HG02973 (cell line): ENCODE measurements around the gene RUSF1.
A peak's percentile ranks its signal among the peaks of the same experiment; 100 is the strongest.
"Not testable (repeated sequence)": the region's sequence is repeated elsewhere in the genome, so short reads cannot be mapped to it uniquely, and the experiment has no call there.

Experiments
- ATAC-seq: cut with Tn5 transposase; IDR thresholded peaks from one replicate; pipeline ENCODE4 v1.9.1; 2021; ENCODE audit warnings: moderate library complexity; ENCODE audit not compliant: unreplicated experiment

RUSF1 gene

DNA sequence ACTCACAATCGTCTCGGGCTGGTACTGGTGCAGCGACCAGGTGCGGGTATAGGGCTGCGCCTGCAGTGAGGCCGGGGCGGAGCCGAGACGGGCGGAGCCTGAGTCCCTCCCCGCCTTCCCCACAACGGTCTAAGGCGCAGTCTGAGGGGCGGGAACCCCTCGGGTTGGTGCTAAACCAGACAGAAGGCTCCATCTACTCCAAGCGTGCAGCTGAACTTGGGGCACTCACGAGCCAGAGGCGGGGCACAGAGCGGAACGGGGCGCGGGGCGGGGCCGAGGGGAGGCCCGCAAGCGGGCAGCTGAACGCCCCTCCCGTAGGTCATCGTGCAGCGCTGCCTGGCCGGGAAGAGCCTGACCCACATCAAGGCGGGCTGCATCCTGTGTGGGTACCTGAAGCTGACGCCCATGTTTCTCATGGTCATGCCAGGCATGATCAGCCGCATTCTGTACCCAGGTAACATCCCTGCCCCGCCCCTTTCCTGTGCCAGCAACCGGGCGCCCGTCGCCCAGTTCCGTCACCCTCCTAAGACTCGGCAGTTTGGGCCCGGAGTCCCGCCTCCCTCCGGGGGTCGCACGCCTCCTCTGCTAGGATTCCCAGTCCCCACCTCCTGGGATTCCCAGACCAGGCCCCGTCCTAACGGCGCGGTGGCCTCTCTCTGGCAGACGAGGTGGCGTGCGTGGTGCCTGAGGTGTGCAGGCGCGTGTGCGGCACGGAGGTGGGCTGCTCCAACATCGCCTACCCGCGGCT is 20.3 kb downstream of the RUSF1 start:
- peak; percentile 81 for ATAC-seq

DNA sequence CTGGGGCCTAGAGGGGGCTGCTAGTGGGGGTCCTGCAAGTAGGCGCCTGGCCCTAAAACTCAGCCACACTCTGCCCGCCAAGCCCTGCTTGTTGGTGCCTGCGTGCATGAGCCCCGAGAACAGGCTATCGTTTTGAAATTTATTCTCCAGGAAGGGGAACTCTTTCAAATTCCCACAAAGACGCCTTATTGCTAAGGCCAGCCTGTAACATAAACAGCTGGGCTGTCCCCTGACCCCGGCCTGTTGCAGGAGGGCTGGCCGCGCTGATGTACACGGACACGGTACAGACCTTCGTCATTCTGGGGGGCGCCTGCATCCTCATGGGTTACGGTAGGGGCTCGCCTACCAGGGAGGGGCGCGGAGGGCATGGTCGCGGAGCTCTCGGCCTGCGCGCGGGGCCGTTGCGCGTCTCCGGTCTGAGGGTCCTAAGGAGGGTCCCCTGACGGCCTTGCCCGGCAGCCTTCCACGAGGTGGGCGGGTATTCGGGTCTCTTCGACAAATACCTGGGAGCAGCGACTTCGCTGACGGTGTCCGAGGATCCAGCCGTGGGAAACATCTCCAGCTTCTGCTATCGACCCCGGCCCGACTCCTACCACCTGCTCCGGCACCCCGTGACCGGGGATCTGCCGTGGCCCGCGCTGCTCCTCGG is 21.0 kb downstream of the RUSF1 start:
- no peak for ATAC-seq

DNA sequence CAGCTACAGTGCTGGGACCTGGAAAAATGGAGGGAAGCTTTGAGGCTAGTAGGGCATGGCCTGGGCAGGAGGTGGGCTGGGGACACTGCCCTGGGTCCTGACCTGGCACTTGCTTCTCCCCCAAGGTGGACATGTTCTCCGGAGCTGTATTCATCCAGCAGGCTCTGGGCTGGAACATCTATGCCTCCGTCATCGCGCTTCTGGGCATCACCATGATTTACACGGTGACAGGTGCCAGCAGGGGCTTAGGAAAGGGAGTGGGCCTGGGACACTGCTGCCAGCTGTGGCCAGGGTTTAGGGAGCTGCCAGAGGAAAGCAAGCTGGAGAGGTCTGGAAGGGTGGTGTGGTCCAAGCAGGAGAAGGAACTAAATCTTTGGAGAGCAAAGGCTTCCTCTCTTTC is 22.1 kb downstream of the RUSF1 start:
- no peak for ATAC-seq

DNA sequence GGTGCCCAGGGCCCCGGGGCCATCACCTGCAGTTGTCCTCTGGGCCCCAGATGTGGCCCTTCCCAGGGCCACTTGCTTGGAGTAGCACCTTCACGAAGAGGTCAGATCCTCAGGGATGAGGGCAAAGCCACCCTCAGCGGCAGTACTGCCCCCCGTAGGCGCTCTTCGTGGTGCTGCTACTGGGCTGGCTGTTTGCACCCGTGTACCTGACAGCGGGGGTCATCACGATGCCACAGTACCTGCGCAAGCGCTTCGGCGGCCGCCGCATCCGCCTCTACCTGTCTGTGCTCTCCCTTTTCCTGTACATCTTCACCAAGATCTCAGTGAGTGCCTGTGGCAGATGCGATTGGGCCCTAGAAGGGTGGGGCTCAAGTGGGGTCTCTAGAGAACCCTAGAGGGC is 22.6 kb downstream of the RUSF1 start:
- ATAC-seq: no peak

DNA sequence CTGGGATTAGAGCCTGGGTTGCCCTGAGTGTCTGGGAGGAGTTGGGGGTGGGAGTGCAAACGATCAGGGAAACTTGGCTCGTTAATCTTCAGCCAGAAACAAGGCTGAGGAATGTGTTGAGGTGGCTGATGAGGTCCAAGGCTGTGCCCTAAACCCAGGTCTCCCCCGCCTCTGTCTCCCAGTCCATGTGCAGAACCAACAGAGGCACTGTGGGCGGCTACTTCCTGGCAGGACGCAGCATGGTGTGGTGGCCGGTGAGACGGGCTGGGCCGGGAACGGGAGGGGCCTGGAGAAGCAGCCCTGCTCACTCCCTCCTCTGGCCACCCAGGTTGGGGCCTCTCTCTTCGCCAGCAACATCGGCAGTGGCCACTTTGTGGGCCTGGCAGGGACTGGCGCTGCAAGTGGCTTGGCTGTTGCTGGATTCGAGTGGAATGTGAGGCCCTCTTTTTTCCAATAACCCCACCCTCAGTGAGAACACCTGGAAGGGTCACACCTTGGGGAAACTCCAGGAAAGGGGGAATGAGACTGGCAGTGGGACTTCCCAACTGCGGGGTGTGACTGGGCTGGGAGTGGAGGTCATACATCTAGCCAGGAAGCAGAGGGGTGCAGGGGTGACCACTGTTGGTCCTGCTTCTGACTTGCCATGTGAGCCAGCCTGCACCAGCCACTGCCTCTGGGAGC is 23.6 kb downstream of the RUSF1 start:
- no peak for ATAC-seq

DNA sequence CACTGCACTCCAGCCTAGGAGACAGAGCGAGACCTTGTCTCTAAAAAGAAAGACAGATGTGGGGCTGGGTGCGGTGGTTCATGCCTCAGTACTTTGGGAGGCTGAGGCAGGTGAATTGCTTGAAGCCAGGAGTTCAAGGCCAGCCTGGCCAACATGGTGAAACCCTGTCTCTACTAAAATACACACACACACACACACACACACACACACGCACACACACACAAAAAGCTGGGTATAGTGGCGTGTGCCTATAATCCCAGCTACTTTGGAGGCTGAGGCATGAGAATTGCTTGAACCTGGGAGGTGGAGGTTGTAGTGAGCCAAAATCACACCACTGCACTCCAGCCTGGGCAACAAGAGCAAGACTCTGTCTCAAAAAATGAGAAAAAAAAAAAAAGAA is 24.1 kb downstream of the RUSF1 start:
- ATAC-seq: not testable (repeated sequence)

- ATAC-seq: no peak
Measured at GRCh38 chr16:31483081-31483480, 25.1 kb downstream of the RUSF1 start, which contains the start of gene SLC5A2. Gene SLC5A2, plus strand, starts transcription at chr16:31483123. Its CDS starts 14 bp downstream, at chr16:31483137.

DNA sequence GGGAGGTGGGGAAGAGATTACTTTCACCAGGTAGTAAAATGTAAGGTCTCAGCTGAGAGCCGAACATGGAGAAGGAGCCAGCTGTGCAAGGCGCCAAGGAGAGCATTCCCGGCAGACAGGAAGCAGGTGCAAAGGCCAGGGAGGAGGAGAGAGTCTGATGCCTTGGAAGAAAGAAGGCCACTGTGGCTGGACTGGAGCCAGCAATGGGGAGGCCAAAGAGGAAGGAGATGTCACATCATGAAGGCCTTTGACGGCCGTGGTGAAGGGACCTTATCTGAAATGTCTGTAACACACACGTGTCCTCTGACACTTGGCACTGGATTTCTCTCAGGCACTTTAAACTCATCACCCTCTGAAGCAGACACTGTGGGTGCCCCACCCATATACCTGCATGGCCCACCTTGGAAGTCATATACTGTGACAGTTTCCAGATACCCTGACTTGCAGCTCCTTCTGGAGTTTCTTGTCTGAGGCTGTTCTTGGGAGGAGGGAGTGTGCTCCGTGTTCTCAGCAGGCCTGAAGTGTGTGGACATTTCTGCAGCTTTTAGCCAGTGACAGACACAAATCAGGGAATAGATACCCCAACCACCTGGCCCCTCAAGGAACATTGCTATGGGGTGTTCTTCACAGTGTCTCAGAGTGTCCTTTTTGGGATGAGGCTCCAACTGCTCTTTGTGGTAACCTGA is 27.2 kb downstream of the RUSF1 start:
- no peak for ATAC-seq

DNA sequence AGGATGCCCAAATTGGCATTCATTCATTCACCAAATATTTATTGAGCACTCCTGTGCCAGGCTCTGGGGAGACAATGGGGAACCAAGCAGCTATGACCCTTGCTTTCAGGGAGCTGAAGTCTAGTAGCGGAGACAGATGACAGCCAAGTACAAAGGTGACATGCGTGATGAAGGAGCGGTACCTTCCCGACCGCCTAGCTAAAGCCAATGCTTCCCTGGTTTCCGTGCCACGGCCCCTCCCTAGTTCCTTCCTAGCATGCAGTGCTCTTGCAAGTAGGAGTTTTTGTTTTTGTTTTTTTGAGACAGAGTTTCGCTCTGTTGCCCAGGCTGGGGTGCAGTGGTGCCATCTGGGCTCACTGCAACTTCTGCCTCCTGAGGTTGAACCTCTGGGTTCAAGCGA is 28.4 kb downstream of the RUSF1 start:
- ATAC-seq: no peak

GRCh38 chr16:31478956-31479355 is 29.2 kb downstream of the RUSF1 start:
- ATAC-seq: no peak

GRCh38 chr16:31477220-31478216 is 30.7 kb downstream of the RUSF1 start:
- peak; percentile 33 for ATAC-seq

DNA sequence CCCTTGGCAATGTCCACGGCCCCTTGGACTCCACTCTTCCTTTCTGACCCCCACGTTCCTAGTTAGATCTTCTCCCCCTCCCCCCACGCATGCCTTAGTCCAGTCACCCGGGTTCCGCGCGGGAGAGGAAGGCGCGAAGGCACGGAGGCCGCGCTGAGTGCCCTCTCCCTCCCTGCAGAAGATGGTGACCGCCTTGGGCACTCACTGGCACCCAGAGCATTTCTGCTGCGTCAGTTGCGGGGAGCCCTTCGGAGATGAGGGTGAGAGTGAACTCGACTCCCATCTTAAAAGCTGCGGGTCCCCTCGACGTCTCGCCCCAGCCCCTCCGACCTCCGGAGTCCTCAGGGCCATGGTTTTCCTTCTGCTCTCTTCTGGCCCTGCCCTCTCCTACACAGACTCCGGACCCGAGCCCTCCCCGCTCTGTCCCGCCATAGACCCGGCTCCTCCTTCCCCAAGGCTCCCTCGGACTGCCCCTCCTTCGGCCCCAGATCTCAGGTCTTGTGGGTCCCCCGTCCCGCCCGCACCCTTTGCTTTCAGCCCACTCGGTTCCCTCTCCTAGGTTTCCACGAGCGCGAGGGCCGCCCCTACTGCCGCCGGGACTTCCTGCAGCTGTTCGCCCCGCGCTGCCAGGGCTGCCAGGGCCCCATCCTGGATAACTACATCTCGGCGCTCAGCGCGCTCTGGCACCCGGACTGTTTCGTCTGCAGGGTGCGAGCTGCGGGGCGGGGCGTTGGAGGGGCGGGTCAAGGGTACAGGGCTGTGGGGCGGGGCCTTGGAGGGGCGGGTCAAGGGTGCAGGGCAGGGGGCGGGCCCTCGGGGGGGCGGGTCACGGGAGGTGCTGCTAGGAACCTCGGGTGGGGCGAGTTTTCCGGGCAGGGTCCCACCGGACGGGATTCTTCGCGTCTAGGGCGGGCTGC is 31.6 kb downstream of the RUSF1 start:
- ATAC-seq: peak; percentile 59

DNA sequence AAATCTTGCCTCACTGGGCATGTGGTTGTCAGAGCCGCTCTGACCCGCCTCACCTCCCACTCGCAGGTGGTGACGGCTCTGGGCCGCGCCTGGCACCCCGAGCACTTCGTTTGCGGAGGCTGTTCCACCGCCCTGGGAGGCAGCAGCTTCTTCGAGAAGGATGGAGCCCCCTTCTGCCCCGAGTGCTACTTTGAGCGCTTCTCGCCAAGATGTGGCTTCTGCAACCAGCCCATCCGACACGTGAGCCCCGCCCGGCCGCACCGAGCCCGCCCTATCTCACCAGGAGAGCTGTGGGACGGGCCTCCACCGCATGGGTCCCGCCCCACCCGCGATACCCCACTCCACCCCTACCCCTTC is 32.3 kb downstream of the RUSF1 start:
- no peak for ATAC-seq

GRCh38 chr16:31474773-31475738 is 33.1 kb downstream of the RUSF1 start:
- no peak for ATAC-seq

GRCh38 chr16:31474173-31474714 is 33.9 kb downstream of the RUSF1 start:
- no peak for ATAC-seq

GRCh38 chr16:31473264-31473984 is 34.8 kb downstream of the RUSF1 start:
- ATAC-seq: no peak

- ATAC-seq: no peak
Measured at GRCh38 chr16:31472709-31473203, 35.4 kb downstream of the RUSF1 start.
